ENCODE results near the gene SFXN3. TPM values are rescaled to one million over a fixed set of nuclear protein-coding genes. Genes with fewer than 3 reads are reported as not detected.

SFXN3 gene
- total and polyA plus RNA-seq, 2 of the 13 experiments (the other 11 are each of a cell fraction or from before 2014, with no cell fraction given), result 16.8 to 71.5 TPM

- TF ChIP-seq PAXIP1 (CRISPR knock-in tag; conservative IDR thresholded peaks at IDR 0.05) (peak; percentile 91), ZNF720 (CRISPR knock-in tag; IDR thresholded peaks at IDR 0.05) (no peak), HDAC2 (CRISPR knock-in tag; IDR thresholded peaks at IDR 0.05) (no peak), ZNF614 (CRISPR knock-in tag; IDR thresholded peaks at IDR 0.05; ENCODE audit: borderline replicate concordance) (peak; percentile 79; the same call in 1 of the 2 replicates), ZNF703 (CRISPR knock-in tag; IDR thresholded peaks at IDR 0.05; ENCODE audit: borderline replicate concordance) (0 out of 2 replicates have a peak, but pooled peaks have one; percentile 70), BATF2 (CRISPR knock-in tag; IDR thresholded peaks at IDR 0.05) (peak; percentile 81), ZNF615 (CRISPR knock-in tag; IDR thresholded peaks at IDR 0.05; ENCODE audit: borderline replicate concordance) (0 out of 2 replicates have a peak, but pooled peaks have one; percentile 82), SALL1 (CRISPR knock-in tag; IDR thresholded peaks at IDR 0.05) (peak; percentile 78), MXD3 (CRISPR knock-in tag; IDR thresholded peaks at IDR 0.05) (peak; percentile 84; the same call in 1 of the 2 replicates), ELF4 (CRISPR knock-in tag; IDR thresholded peaks at IDR 0.05; ENCODE audit: borderline replicate concordance) (peak; percentile 81), HNRNPLL (IDR thresholded peaks at IDR 0.05; ENCODE audit: low read depth, low read length, poor library complexity, severe bottlenecking) (peak; percentile 67), EED (CRISPR knock-in tag; IDR thresholded peaks at IDR 0.05) (peak; percentile 93), AFF4 (CRISPR knock-in tag; IDR thresholded peaks at IDR 0.05) (peak; percentile 88; the same call in 1 of the 2 replicates), ZNF251 (CRISPR knock-in tag; IDR thresholded peaks at IDR 0.05) (no peak)
Observed at GRCh38 chr10:101060951-101061623, 30.1 kb downstream of the SFXN3 start (continued).
